ENCODE results near the gene LHPP.

DNA sequence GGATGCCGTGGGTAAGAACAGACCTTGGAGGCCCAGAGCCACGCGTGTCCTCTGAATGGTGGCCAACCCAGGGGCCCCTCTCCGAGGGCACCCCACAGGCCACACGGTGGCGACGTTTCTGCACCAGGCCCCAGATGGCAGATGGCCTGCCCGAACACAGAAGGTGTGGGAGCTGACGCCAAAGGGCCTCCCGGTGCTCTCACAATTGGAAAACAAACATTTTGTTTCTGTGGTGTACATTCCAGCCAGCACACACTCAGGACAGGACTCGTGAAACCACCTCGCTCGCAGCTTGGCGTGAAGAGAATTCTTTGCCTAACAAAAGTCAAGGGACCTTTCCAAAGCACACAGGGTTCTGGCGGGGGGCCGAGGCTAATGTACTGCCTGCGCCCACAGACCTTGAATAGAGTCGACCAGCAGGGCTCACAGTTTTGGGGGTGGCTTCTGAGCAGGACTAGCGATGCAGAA, 170.5 kb downstream of the LHPP start:
- TF ChIP-seq, protein P1, sequence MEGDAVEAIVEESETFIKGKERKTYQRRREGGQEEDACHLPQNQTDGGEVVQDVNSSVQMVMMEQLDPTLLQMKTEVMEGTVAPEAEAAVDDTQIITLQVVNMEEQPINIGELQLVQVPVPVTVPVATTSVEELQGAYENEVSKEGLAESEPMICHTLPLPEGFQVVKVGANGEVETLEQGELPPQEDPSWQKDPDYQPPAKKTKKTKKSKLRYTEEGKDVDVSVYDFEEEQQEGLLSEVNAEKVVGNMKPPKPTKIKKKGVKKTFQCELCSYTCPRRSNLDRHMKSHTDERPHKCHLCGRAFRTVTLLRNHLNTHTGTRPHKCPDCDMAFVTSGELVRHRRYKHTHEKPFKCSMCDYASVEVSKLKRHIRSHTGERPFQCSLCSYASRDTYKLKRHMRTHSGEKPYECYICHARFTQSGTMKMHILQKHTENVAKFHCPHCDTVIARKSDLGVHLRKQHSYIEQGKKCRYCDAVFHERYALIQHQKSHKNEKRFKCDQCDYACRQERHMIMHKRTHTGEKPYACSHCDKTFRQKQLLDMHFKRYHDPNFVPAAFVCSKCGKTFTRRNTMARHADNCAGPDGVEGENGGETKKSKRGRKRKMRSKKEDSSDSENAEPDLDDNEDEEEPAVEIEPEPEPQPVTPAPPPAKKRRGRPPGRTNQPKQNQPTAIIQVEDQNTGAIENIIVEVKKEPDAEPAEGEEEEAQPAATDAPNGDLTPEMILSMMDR (IDR thresholded peaks at IDR 0.05): peak in 4 of 6 experiments; percentile 8 to 29 (median 18)
- TF ChIP-seq POLR2A (IDR thresholded peaks at IDR 0.05): no peak

Measured in Peyer's patch (tissue), 4 donors.